VCaP (cell line): Measurements from ENCODE around the gene ELMO1.

Experiments
- H3K27ac ChIP-seq: fragments of 450-650 bp; 2 replicates; pipeline ENCODE4 v1.5.1; 2017
- TF ChIP-seq, protein P1 (sequence below): fragments of 450-650 bp; conservative IDR thresholded peaks from 2 replicates; pipeline ENCODE4 v1.5.1; 2017; ENCODE audit warnings: mild to moderate bottlenecking, moderate library complexity

ELMO1 gene

GRCh38 chr7:37234334-37234733 is 214.3 kb downstream of the ELMO1 start:
- no peak overlapping the region for H3K27ac ChIP-seq
- TF ChIP-seq, protein P1, sequence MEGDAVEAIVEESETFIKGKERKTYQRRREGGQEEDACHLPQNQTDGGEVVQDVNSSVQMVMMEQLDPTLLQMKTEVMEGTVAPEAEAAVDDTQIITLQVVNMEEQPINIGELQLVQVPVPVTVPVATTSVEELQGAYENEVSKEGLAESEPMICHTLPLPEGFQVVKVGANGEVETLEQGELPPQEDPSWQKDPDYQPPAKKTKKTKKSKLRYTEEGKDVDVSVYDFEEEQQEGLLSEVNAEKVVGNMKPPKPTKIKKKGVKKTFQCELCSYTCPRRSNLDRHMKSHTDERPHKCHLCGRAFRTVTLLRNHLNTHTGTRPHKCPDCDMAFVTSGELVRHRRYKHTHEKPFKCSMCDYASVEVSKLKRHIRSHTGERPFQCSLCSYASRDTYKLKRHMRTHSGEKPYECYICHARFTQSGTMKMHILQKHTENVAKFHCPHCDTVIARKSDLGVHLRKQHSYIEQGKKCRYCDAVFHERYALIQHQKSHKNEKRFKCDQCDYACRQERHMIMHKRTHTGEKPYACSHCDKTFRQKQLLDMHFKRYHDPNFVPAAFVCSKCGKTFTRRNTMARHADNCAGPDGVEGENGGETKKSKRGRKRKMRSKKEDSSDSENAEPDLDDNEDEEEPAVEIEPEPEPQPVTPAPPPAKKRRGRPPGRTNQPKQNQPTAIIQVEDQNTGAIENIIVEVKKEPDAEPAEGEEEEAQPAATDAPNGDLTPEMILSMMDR: no peak

DNA sequence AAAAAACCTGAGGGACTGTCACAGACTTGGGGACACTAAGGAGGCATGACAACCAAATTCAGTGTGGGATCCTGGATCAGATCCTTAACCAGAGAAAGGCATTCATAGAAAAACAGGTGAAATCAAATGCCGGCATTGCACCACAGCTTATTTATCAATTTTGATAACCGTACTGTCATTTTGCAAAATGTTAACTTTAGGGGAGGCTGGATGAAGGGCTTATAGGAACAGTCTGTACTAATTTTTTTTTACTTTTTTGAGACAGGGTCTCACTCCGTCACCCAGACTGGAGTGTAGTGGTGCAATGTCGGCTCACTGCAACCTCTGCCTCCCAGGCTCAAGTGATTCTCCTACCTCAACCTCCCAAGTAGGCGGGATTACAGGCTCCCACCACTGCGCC is 217.1 kb downstream of the ELMO1 start:
- TF ChIP-seq, protein P1: no peak
- H3K27ac ChIP-seq: no peak overlapping the region

GRCh38 chr7:37230221-37230620 is 218.4 kb downstream of the ELMO1 start:
- TF ChIP-seq, protein P1: no peak
- H3K27ac ChIP-seq: no peak overlapping the region

DNA sequence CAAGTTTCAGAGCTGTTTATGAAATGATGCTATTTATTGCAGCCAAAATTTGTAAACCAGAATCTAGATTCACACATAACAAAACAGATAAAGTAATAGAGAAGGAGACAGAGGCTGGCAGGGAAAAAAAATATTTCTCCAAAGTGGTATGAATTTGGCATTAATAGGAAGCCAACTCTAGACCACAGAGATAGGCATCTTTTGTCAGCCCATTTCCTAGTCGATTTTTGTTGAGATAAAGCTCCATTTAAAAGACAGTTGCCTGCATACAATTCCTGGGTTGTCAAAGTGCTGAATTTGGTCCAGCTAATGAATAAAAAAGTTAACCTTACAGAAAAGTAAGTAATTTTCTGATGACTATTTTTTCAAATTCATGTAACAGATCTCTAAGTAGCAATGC is 219.3 kb downstream of the ELMO1 start:
- TF ChIP-seq, protein P1: no peak

GRCh38 chr7:37225285-37225969 is 223.2 kb downstream of the ELMO1 start:
- no peak overlapping the region for H3K27ac ChIP-seq
- TF ChIP-seq, protein P1: no peak

More for the DNA sequence above, 219.3 kb downstream of the ELMO1 start:
- H3K27ac ChIP-seq: no peak overlapping the region

DNA sequence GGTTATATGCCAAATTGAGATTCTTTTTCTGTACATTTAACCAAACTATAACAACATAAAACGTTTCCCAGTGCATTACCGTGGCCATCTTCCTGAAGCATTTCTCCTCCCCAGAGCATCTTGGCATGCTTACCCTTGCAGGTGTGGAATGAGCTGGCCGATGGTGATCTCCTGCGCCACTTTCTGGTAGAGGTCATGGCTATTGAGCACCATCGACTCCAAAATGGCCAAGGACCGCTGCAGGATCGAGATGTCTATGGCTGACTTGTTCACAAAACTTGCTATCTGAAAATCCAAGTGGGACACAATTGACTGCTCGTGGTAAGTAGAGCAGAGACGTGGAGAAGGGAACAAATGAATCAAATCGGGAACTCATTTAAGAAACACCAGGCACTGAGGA is 223.9 kb downstream of the ELMO1 start:
- TF ChIP-seq, protein P1: no peak
- no peak overlapping the region for H3K27ac ChIP-seq

DNA sequence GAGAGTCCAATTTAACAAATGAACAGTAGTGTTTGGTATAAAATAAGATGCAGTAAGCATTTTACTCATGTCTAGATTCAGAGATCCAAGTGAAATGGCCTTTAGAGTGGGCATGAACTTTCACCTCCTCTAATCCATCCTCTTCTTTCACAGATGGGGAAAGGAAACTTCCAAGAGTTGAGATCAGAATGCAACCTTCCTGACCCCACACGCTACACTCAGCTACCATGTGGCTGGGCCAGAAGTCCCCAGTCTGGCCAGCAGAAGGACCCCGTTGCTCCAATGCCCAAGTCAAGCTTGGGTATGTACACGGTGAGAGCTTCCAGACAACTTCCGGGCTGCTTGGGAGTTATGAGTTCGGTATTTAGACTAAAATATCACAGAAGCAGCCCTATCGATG is 228.0 kb downstream of the ELMO1 start:
- TF ChIP-seq, protein P1: no peak
- no peak overlapping the region for H3K27ac ChIP-seq
